CD4-positive, alpha-beta T cell treated with Interferon alpha-2 for 1 hour (primary cell): ENCODE measurements around the gene TMEM131L.
"Not testable (repeated sequence)": the region's sequence is repeated elsewhere in the genome, so short reads cannot be mapped to it uniquely, and the experiment has no call there.

Experiments used
- DNase-seq, 2 donors: peaks; one replicate each; pipeline ENCODE4 v3.0.0-alpha.2; 2020 to 2022

Gene TMEM131L

GRCh38 chr4:153543351-153543750 is 77.2 kb downstream of the TMEM131L start:
- no peak for DNase-seq

- no peak for DNase-seq
Measured at GRCh38 chr4:153545822-153546221, 79.7 kb downstream of the TMEM131L start.

- DNase-seq: no peak
Measured at GRCh38 chr4:153546280-153546679, 80.1 kb downstream of the TMEM131L start.

GRCh38 chr4:153547520-153547919 is 81.4 kb downstream of the TMEM131L start:
- no peak for DNase-seq

- DNase-seq: not testable (repeated sequence)
Measured at GRCh38 chr4:153548907-153549306, 82.7 kb downstream of the TMEM131L start.

- DNase-seq: no peak
Measured at GRCh38 chr4:153549405-153549804, 83.2 kb downstream of the TMEM131L start.

GRCh38 chr4:153553155-153553818 is 87.1 kb downstream of the TMEM131L start:
- DNase-seq: no peak

- DNase-seq: no peak
Measured at GRCh38 chr4:153553819-153554170, 87.6 kb downstream of the TMEM131L start.

- DNase-seq: no peak
Measured at GRCh38 chr4:153555730-153556434, 89.7 kb downstream of the TMEM131L start.

GRCh38 chr4:153556435-153556815 is 90.3 kb downstream of the TMEM131L start:
- no peak for DNase-seq

GRCh38 chr4:153560908-153561307 is 94.7 kb downstream of the TMEM131L start:
- no peak for DNase-seq

- DNase-seq: no peak
Measured at GRCh38 chr4:153564630-153565525, 98.7 kb downstream of the TMEM131L start.

GRCh38 chr4:153566631-153567150 is 100.5 kb downstream of the TMEM131L start:
- no peak for DNase-seq

GRCh38 chr4:153567660-153568059 is 101.5 kb downstream of the TMEM131L start:
- DNase-seq: not testable (repeated sequence)

- no peak for DNase-seq
Measured at GRCh38 chr4:153570228-153570973, 104.2 kb downstream of the TMEM131L start.

- no peak for DNase-seq
Measured at GRCh38 chr4:153571006-153571545, 104.9 kb downstream of the TMEM131L start.

- DNase-seq: no peak
Measured at GRCh38 chr4:153572609-153573008, 106.4 kb downstream of the TMEM131L start.

- DNase-seq: no peak
Measured at GRCh38 chr4:153573221-153573620, 107.1 kb downstream of the TMEM131L start.

- peak; percentile 62 to 79 for DNase-seq
Measured at GRCh38 chr4:153573881-153574802, 108.0 kb downstream of the TMEM131L start.

GRCh38 chr4:153576443-153576774 is 110.2 kb downstream of the TMEM131L start:
- no peak for DNase-seq

- no peak for DNase-seq
Measured at GRCh38 chr4:153577053-153577452, 110.9 kb downstream of the TMEM131L start.
